ENCODE results near the gene OR2B6. TPM values are rescaled to one million over a fixed set of nuclear protein-coding genes. Genes with fewer than 3 reads are reported as not detected.

The OR2B6 gene
- total RNA-seq, 4 donors from 2014 or later, result not detected

DNA sequence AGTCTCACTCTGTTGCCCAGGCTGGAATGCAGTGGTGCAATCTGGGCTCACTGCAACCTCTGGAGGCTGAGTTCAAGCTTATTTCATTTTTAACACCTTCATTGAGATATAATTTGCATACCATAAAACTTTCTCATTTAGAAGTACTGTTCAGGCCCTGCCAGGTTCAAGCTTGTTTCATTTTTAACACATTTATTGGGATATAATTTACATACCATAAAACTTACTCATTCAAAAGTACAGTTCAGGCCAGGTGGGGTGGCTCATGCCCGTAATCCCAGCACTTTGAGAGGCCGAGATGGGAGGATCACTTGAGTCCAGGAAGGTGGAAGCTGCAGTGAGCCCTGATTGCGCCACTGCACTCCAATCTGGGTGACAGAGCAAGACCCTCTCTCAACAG, 5.5 kb downstream of the OR2B6 start:
- Histone ChIP-seq H3K27me3 (no peaks in the 10 kb centered on the region), H3K4me3 (no peak overlapping the region), H3K4me1 (no peaks in the 10 kb centered on the region), H3K9me3 (peaks cover 0 to 3% of the 10 kb centered on the region in 2 donors), H3K36me3 (no peaks in the 10 kb centered on the region), H3K27ac (no peak overlapping the region)
- no peak for DNase-seq
- TF ChIP-seq, protein P1, sequence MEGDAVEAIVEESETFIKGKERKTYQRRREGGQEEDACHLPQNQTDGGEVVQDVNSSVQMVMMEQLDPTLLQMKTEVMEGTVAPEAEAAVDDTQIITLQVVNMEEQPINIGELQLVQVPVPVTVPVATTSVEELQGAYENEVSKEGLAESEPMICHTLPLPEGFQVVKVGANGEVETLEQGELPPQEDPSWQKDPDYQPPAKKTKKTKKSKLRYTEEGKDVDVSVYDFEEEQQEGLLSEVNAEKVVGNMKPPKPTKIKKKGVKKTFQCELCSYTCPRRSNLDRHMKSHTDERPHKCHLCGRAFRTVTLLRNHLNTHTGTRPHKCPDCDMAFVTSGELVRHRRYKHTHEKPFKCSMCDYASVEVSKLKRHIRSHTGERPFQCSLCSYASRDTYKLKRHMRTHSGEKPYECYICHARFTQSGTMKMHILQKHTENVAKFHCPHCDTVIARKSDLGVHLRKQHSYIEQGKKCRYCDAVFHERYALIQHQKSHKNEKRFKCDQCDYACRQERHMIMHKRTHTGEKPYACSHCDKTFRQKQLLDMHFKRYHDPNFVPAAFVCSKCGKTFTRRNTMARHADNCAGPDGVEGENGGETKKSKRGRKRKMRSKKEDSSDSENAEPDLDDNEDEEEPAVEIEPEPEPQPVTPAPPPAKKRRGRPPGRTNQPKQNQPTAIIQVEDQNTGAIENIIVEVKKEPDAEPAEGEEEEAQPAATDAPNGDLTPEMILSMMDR (IDR thresholded peaks at IDR 0.05), result no peak
- no peak for TF ChIP-seq POLR2A (IDR thresholded peaks at IDR 0.05)
- intact Hi-C loops (cut with DNase I; ENCODE audit: low total_unique reads), result no loop called here

DNA sequence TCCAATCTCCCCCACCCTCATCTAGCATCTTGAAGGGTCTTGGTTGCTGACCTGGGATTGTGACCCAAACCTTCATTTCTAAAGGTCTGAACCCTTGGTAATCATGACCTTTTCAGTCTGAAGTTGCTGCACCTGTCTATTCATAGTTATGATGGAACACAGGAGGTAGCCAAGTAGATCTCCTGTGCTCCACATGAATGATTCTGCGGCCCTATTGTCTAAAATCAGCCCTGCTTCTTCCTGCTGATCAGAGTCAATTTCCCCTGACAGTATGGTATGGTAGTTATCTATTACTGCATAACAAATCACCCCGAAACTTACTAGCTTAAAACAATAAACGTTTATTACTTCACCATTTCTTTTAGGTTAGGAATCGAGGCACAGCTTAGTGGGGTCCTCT, 9.0 kb downstream of the OR2B6 start:
- peaks cover 0 to 3% of the 10 kb centered on the region in 2 donors for H3K9me3 ChIP-seq
- H3K27ac ChIP-seq, result no peak overlapping the region
- no peaks in the 10 kb centered on the region for H3K27me3 ChIP-seq
- no peaks in the 10 kb centered on the region for H3K4me1 ChIP-seq
- no peak for TF ChIP-seq POLR2A (IDR thresholded peaks at IDR 0.05)
- TF ChIP-seq, protein P1 (IDR thresholded peaks at IDR 0.05), result no peak
- no peaks in the 10 kb centered on the region for H3K36me3 ChIP-seq
- no peak for DNase-seq
- intact Hi-C loops (cut with DNase I; ENCODE audit: low total_unique reads), result no loop called here
- no peak overlapping the region for H3K4me3 ChIP-seq

- Histone ChIP-seq H3K4me1 (no peaks in the 10 kb centered on the region), H3K27me3 (no peaks in the 10 kb centered on the region), H3K36me3 (no peaks in the 10 kb centered on the region), H3K4me3 (no peak overlapping the region), H3K9me3 (peaks cover 0 to 3% of the 10 kb centered on the region in 2 donors), H3K27ac (no peak overlapping the region)
- intact Hi-C loops (cut with DNase I; ENCODE audit: low total_unique reads), result no loop called here
- DNase-seq, result no peak
- TF ChIP-seq, protein P1 (IDR thresholded peaks at IDR 0.05), result no peak
- no peak for TF ChIP-seq POLR2A (IDR thresholded peaks at IDR 0.05)
Measured at GRCh38 chr6:27966816-27967426, 9.9 kb downstream of the OR2B6 start.

DNA sequence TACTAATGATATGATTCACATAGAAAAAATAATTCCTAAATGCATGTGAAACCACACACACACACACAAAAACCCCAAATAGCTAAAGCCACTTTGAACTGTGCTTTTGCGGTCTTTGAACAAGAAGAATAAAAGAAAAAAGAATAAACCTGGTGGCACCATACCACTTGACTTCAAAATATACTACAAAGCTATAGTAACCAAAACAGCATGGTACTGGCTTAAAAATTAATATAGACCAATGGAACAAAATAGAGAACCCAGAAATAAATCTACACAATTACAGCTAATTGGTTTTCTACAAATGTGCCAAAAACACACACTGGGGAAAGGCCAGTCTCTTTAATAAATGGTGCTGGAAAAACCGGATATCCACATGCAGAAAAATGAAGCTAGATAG, 13.4 kb downstream of the OR2B6 start:
- no peaks in the 10 kb centered on the region for H3K4me1 ChIP-seq
- intact Hi-C loops (cut with DNase I; ENCODE audit: low total_unique reads), result no loop called here
- H3K4me3 ChIP-seq, result no peak overlapping the region
- no peaks in the 10 kb centered on the region for H3K9me3 ChIP-seq
- H3K36me3 ChIP-seq, result no peaks in the 10 kb centered on the region
- no peaks in the 10 kb centered on the region for H3K27me3 ChIP-seq
- no peak for DNase-seq
- no peak overlapping the region for H3K27ac ChIP-seq
- TF ChIP-seq, protein P1 (IDR thresholded peaks at IDR 0.05), result no peak
- no peak for TF ChIP-seq POLR2A (IDR thresholded peaks at IDR 0.05)

- Histone ChIP-seq H3K27ac (no peak overlapping the region), H3K9me3 (no peaks in the 10 kb centered on the region), H3K4me3 (no peak overlapping the region), H3K36me3 (no peaks in the 10 kb centered on the region), H3K4me1 (no peaks in the 10 kb centered on the region), H3K27me3 (no peaks in the 10 kb centered on the region)
- intact Hi-C loops (cut with DNase I; ENCODE audit: low total_unique reads), result no loop called here
- DNase-seq, result no peak
- no peak for TF ChIP-seq POLR2A (IDR thresholded peaks at IDR 0.05)
- TF ChIP-seq, protein P1 (IDR thresholded peaks at IDR 0.05), result no peak
Measured at GRCh38 chr6:27972750-27973149, 15.7 kb downstream of the OR2B6 start.
